Large intestine (tissue), 3 donors: ENCODE measurements around the gene PANX2. TPM values are rescaled to one million over a fixed set of nuclear protein-coding genes. Genes with fewer than 3 reads are reported as not detected.

ENCODE experiments used
- DNase-seq, 2 donors: peaks; one replicate each; pipeline versions ENCODE4 v3.0.0 to v3.0.0-alpha.2; 2013
- H3K27ac ChIP-seq: one replicate; pipeline ENCODE4 v1.5.1; 2013; ENCODE audit warnings: low read length
- H3K27me3 ChIP-seq: 2 replicates; pipeline ENCODE4 v1.6.1; 2013; ENCODE audit warnings: low read length; ENCODE audit not compliant: control insufficient read depth, insufficient read depth
- H3K36me3 ChIP-seq: 2 replicates; pipeline ENCODE4 v1.6.1; 2013; ENCODE audit warnings: low read length; ENCODE audit not compliant: control insufficient read depth, insufficient read depth
- H3K4me1 ChIP-seq: one replicate; pipeline ENCODE4 v1.6.1; 2013; ENCODE audit warnings: low read length; ENCODE audit not compliant: control insufficient read depth, insufficient read depth
- H3K4me3 ChIP-seq: one replicate; pipeline ENCODE4 v1.5.1; 2013; ENCODE audit warnings: low read length
- H3K9me3 ChIP-seq: one replicate; pipeline ENCODE4 v1.6.1; 2013; ENCODE audit warnings: mild to moderate bottlenecking, low read depth, low read length, moderate library complexity; ENCODE audit not compliant: control insufficient read depth
- WGBS: methylation state at CpG from one replicate; pipeline ENCODE4 v1.1.5; 2013; ENCODE audit warnings: low lambda C conversion rate; ENCODE audit not compliant: insufficient coverage; 5-methylcytosine and 5-hydroxymethylcytosine counted together
- polyA plus RNA-seq: library from polyadenylated mRNA; unstranded; fragments of 120-200 nt; gene quantifications from one replicate; pipeline ENCODE4 v1.2.1, GENCODE V29; 2013

Gene PANX2
- polyA plus RNA-seq, 1 donor, result 0.55 TPM

DNA sequence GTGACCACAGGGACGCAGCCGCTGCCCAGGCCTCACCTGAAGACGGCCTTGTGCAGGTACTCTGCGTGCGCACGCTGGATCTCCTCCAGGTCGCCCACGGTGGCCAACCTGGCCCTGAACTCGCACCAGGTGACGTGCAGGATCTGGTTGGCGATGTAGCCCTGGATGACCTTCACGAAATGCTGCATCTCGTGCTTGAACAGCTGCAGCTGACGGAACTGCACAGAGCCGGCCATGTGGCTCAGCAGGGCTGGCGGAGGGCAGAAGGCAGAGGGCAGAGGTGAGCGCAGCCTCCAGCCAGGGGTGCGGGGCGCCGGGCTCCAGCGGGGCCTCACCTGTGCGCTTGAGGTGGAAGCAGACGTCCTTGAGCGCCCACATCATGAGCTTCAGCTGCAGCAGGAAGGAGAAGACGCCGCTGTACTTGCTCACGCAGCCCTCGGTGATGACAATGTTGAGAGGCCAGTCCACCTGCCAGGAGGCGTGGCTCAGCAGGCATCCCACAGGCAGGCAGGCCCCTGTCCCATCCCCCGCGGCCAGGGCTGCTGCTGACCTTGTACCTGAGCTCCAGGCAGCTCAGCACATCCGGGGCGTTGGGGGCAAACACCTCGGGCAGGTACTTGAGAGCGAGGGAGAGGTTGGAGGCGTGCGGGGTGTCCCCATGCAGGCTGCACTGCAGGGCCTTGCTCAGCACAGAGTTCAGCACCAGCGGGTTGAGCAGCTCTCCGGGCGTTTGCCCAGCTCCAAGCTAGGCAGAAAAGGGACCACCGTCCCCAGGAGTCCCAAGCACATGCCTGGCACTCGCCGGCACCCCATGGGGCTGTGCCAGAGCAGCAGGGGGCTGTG is 47.8 kb downstream of the PANX2 start:
- Histone ChIP-seq H3K27me3 (no peaks in the 10 kb centered on the region), H3K9me3 (peaks cover 19% of the 10 kb centered on the region), H3K36me3 (peaks cover 90% of the 10 kb centered on the region), H3K4me3 (no peak overlapping the region), H3K4me1 (peaks cover 3% of the 10 kb centered on the region), H3K27ac (no peak overlapping the region)
- peak in 1 of 2 donors; percentile 29 for DNase-seq
- WGBS, result no CpG with 5 or more reads among the region's 43 CpGs

DNA sequence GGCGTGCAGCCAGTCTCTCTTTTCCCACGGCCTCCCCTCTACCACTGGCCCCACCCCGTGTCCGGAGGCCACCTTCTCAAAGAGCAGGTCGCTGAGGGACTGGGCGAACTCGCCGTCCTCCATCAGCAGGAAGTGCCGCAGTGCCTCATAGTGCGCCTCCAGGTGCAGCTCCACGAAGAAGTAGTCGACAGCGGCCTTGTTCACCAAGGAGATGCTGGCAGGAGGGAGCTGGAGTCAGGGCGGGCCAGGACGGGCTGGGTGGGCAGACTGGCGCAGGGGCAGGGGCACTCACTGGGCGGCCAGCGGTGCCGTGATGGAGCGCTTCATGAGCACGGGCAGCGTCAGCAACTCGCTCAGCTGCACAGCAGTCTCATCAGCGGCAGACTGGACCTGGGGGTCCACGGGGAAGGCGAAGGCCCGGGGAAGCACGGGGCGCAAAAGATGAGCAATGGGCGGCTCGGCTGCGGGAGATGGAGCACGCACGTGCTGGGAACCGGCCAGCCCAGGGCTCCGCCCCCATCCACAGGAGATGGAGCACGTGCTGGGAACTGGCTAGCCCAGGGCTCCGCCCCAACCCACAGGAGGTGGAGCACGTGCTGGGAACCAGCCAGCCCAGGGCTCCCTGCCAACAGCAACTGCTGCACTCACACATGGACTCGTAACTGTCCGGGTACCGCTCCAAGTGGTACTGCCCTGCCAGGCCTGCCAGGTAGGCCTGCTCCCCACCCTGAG is 48.6 kb downstream of the PANX2 start:
- WGBS, result no CpG with 5 or more reads among the region's 42 CpGs
- Histone ChIP-seq H3K36me3 (peaks cover 90% of the 10 kb centered on the region), H3K27me3 (no peaks in the 10 kb centered on the region), H3K27ac (no peak overlapping the region), H3K4me1 (peaks cover 3% of the 10 kb centered on the region), H3K4me3 (no peak overlapping the region), H3K9me3 (peaks cover 19% of the 10 kb centered on the region)
- DNase-seq, result peak; percentile 54 to 61

DNA sequence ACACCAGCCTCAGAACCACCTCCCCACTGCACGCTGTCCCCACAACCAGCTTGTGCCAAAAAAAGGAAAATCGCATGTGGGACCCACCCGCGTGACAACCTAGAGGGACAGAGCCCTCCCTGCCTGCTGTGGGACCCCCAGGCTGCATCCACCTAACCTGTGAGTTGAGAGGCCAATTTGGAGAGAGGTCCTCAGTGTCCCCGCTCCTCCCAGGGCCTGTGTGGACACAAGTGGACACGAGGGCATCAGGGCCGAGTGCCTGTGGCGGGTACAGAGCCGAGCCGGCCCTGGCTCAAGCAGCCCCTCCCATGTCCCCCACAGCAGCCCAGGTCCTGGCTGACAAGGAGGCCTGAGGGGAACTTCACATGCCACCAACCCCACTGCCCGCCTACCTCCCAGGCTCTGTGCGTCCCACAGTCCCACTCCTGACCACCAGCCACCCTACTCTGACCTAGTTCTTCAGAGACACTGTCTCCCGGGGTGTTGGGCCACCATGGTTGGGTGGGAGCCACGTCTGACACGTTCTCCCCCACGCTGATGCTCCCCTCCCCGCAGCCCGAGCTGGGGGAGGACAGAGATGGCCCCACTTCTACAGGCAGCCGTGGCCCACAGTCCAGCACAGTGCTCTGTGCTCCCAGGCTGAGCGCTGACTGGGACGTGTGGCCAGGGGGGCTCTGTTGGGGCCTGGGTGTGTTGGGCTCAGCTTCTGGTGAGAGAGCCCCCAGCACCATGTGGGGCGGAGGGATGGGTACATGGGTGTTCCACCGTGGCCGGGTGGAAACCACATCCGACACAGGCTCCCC is 49.5 kb downstream of the PANX2 start:
- Histone ChIP-seq H3K4me3 (no peak overlapping the region), H3K4me1 (peaks cover 3% of the 10 kb centered on the region), H3K9me3 (peaks cover 19% of the 10 kb centered on the region), H3K36me3 (peaks cover 87% of the 10 kb centered on the region), H3K27ac (no peak overlapping the region), H3K27me3 (no peaks in the 10 kb centered on the region)
- no peak for DNase-seq
- no CpG with 5 or more reads among the region's 25 CpGs for WGBS

DNA sequence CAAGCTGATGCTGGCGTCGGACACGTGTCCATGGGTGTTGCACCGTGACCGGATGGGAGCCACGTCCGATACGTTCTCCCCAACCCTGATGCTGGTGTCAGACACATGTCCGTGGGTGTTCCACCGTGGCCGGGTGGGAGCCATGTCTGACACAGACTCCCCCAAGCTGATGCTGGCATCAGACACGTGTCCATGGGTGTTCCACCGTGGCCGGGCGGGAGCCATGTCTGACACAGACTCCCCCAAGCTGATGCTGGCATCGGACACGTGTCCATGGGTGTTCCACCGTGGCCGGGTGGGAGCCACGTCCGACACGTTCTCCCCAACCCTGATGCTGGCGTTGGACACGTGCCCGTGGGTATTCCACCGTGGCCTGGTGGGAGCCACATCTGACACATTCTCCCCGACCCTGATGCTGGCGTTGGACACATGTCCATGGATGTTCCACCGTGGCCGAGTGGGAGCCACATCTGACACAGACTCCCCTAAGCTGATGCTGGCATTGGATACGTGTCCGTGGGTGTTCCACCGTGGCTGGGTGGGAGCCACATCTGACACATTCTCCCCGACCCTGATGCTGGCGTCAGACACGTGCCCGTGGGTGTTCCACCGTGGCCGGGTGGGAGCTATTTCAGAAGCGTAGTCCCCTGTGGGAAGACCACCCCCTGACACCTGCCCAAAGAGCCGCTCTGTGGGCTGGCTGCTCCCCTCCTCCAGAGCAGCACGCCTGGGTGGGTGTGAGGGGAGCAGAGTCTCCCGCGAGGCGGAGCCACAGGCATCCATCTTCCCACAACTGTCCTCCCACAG is 50.3 kb downstream of the PANX2 start:
- no peak for DNase-seq
- Histone ChIP-seq H3K9me3 (peaks cover 19% of the 10 kb centered on the region), H3K4me1 (peaks cover 7% of the 10 kb centered on the region), H3K27me3 (no peaks in the 10 kb centered on the region), H3K36me3 (peaks cover 88% of the 10 kb centered on the region), H3K27ac (no peak overlapping the region), H3K4me3 (no peak overlapping the region)
- WGBS, result no CpG with 5 or more reads among the region's 45 CpGs

DNA sequence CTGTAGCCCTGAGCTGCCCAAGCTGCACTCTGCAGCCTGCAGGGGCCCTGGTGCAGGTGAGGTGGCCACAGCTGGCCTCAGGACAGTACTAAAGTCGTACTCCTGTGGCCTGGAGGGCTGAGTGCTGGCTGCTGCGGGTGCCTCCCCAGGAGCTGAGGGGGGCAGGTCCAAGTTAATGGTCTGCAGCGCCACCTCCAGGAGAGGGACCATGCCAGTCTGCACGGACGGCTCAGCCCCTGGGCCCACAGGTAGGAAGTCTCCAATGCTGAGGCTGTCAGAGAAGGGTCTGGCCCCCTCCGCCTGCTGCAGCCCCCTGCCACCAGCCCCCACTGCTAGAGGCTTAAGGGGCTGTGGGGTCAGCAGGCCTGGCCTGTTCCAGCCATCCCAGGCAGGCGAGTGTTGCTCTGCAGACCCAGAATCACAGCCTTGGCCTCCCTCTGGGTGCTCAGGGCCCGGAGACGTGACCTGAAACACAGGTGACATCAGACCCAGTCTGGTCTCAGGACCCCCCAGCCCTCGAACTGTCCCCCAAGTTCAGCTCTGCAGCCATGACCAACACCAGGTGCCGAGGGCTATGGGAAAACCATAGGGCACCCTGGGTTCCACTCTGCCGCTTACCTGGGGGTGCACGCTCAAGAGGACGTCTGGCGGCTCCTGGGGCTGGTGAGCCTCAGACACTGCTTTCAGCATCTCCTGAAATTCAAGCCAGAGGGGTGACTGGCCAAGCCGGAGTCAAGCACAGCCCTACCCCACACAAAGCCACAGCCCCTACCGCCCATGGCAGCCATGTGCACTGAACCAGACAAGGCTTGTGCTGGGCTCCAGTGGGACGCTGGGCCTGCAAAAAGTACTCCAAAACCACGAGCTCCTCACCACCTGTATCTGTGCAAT is 51.1 kb downstream of the PANX2 start:
- Histone ChIP-seq H3K27ac (no peak overlapping the region), H3K4me1 (peaks cover 7% of the 10 kb centered on the region), H3K4me3 (no peak overlapping the region), H3K9me3 (peaks cover 19% of the 10 kb centered on the region), H3K27me3 (no peaks in the 10 kb centered on the region), H3K36me3 (peaks cover 86% of the 10 kb centered on the region)
- WGBS, result no CpG with 5 or more reads among the region's 19 CpGs
- DNase-seq, result no peak

DNA sequence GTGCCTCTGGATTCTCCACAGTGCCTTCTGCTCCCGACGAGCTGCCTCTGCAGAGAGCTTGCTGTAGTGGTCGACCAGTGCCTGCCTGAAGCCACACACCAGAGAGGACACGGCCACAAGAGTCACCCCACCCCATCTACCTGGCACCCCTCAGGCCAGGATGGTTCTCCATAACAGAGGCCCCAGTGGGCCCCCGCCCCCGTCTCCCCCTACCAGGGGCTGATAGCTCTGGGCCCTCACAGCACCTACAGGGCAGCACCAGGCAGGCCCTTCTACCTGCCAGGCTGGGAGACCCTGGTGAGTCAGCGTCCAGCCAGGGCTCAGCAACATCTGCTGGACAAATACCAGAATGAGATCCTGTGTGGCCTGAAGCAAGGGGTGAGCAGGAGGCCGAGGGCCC is 52.0 kb downstream of the PANX2 start:
- WGBS, result no CpG with 5 or more reads among the region's 8 CpGs
- no peak overlapping the region for H3K27ac ChIP-seq
- H3K4me3 ChIP-seq, result no peak overlapping the region
- peaks cover 7% of the 10 kb centered on the region for H3K4me1 ChIP-seq
- peaks cover 14% of the 10 kb centered on the region for H3K9me3 ChIP-seq
- H3K27me3 ChIP-seq, result no peaks in the 10 kb centered on the region
- peaks cover 85% of the 10 kb centered on the region for H3K36me3 ChIP-seq
- DNase-seq, result no peak

DNA sequence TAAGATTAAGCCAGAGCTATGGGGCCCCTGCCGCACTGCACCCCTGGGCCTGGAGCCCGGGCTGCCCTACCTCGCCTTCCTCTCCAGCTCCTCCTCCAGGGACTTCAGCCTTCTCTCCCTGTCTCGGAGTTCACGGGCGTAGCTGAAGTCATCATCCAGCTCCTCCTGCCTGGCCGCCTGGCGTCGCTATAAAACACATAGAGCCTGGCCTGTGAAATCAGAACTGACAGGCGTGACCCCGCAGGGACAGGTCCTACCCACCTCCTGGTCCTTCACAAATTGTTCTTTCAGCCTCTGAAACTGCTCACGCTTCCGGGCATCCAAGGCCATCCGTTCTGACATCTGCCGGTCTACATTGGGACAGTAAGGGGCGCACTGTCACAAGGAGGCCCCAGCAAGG is 53.5 kb downstream of the PANX2 start:
- H3K4me3 ChIP-seq, result no peak overlapping the region
- H3K9me3 ChIP-seq, result peaks cover 6% of the 10 kb centered on the region
- peaks cover 83% of the 10 kb centered on the region for H3K36me3 ChIP-seq
- no peaks in the 10 kb centered on the region for H3K27me3 ChIP-seq
- H3K27ac ChIP-seq, result no peak overlapping the region
- DNase-seq, result no peak
- 100% methylated on average over 2 of the region's 16 CpGs for WGBS
- H3K4me1 ChIP-seq, result peaks cover 7% of the 10 kb centered on the region

DNA sequence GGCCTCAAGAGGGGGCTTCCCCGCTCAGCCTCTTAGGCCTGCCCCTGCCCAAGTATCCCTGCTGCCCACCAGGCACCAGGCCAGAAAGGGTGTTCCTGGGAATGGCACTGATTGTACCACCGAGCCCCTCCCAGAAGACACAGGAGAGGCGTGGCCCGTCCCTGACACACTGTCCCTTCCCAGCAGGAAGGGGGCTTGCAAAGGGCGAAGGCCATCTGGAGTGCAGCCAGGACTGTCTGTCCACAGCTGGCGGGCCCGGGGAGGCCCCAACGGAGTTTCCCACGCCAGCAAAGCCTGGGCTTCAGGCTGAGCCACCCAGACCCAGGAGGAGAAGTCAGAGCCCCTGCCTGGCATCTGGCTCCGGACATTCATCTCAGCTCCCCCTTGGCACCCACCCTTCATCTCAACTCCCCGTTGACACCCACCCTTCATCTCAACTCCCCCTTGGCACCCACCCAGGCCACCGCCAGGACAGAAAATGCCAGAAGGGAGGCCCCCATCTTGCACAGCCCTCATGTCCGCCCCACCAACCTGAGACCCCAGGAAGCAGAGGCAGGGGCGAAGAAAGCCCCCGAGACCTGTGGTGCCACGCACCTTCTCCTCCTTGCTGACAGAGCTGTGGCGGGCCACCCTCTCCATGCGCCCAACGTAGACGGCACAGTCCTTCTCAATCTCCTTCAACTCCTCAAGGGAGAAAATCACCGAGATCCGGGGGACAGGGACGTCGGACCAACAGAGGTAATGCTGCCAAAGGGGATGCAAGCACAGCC is 54.9 kb downstream of the PANX2 start:
- Histone ChIP-seq H3K36me3 (peaks cover 78% of the 10 kb centered on the region), H3K9me3 (no peaks in the 10 kb centered on the region), H3K27ac (no peak overlapping the region), H3K4me1 (peaks cover 4% of the 10 kb centered on the region), H3K4me3 (no peak overlapping the region), H3K27me3 (no peaks in the 10 kb centered on the region)
- no CpG with 5 or more reads among the region's 24 CpGs for WGBS
- no peak for DNase-seq
